HCT116 (cell line): ENCODE measurements around the gene BMF. TPM values are rescaled to one million over a fixed set of nuclear protein-coding genes. Genes with fewer than 3 reads are reported as not detected.

Source experiments
- ATAC-seq: fragments of 200-7000 bp; cut with Tn5 transposase; 2 replicates; pipeline ENCODE4 v1.9.1; 2020; ENCODE audit warnings: mild to moderate bottlenecking, moderate library complexity
- BruUV-seq: library from RNA; stranded (reverse); fragments of 400-500 nt; replicated peaks from 2 replicates; lab custom pipeline; 2021; lab: Mats Ljungman, UMichigan
- CTCF ChIA-PET: fragments of 300-600 bp; sonication (Branson Sonifier 250); formaldehyde crosslinking; loops from one replicate; lab custom pipeline; 2021; ENCODE audit warnings: antibody characterized with exemption; lab: Charles Lee
- POLR2A ChIA-PET: fragments of 300-600, 350-600 bp; sonication (Branson Sonifier 250); formaldehyde crosslinking; loops from one replicate; lab custom pipeline; 2021; ENCODE audit warnings: antibody characterized with exemption; lab: Charles Lee
- RAD21 ChIA-PET, 2 experiments: fragments of 300-600 bp; sonication (Branson Sonifier 250); formaldehyde crosslinking; loops; one replicate each; lab custom pipeline; 2023; ENCODE audit warnings: low total read pairs in 2 of 2; ENCODE audit not compliant: uncharacterized antibody in 2 of 2, unreplicated experiment in 2 of 2, low non-redundant PET in 1 of 2; lab: Charles Lee
- DNase-seq: peaks from one replicate; pipeline ENCODE4 v3.0.0-alpha.2; 2010; ENCODE audit warnings: low read depth, low spot score
- H2AFZ ChIP-seq: fragments of 200-600 bp; shearing (Covaris generic), sonication (generic); 2 replicates; pipeline ENCODE4 v1.6.1; 2017; ENCODE audit warnings: low read depth, mixed run types, mixed read lengths, antibody characterized with exemption, low read length; ENCODE audit not compliant: poor library complexity, severe bottlenecking
- H3K27ac ChIP-seq: 2 replicates; pipeline ENCODE4 v1.5.1; 2012; ENCODE audit warnings: low read depth, low read length
- H3K27me3 ChIP-seq: fragments of 200-600 bp; sonication (generic); 2 replicates; pipeline ENCODE4 v1.6.1; 2016; ENCODE audit warnings: mixed run types, low read length, mixed read lengths; ENCODE audit not compliant: insufficient read depth
- H3K36me3 ChIP-seq, 2 experiments: fragments of 200-500 bp in 1 of 2; fragments of 200-600 bp in 1 of 2; sonication (Bioruptor generic) in 1 of 2; sonication (generic) in 1 of 2; 2 replicates each; pipeline versions ENCODE4 v1.5.1 to v1.6.1; 2014 to 2016; ENCODE audit warnings: low read length in 2 of 2, inconsistent platforms in 1 of 2, mixed read lengths in 1 of 2, mixed run types in 1 of 2; ENCODE audit not compliant: insufficient read depth in 2 of 2, control insufficient read depth in 1 of 2
- H3K4me1 ChIP-seq, 2 experiments: fragments of 200-600 bp in 1 of 2; sonication (generic) in 1 of 2; 2 replicates each; pipeline versions ENCODE4 v1.5.1 to v1.6.1; 2012 to 2017; ENCODE audit warnings: low read length in 2 of 2, inconsistent platforms in 1 of 2, mild to moderate bottlenecking in 1 of 2, mixed read lengths in 1 of 2, mixed run types in 1 of 2, moderate library complexity in 1 of 2; ENCODE audit not compliant: insufficient read depth in 2 of 2, control insufficient read depth in 1 of 2
- H3K4me2 ChIP-seq: fragments of 200-600 bp; sonication (generic); 2 replicates; pipeline ENCODE4 v1.6.1; 2017; ENCODE audit warnings: mixed run types, low read length, mixed read lengths
- H3K4me3 ChIP-seq, 2 experiments: fragments of 200-600 bp in 1 of 2; sonication (generic) in 1 of 2; replicated peaks in 1 of 2; 2 replicates each; pipeline ENCODE4 v1.5.1; 2011 to 2016; ENCODE audit warnings: low read length in 2 of 2, control low read depth in 1 of 2, low read depth in 1 of 2, mild to moderate bottlenecking in 1 of 2, mixed read lengths in 1 of 2, mixed run types in 1 of 2
- H3K79me2 ChIP-seq: fragments of 200-600 bp; sonication (generic); 2 replicates; pipeline ENCODE4 v1.6.1; 2017; ENCODE audit warnings: mild to moderate bottlenecking, mixed run types, low read length, moderate library complexity, mixed read lengths; ENCODE audit not compliant: insufficient read depth
- H3K9ac ChIP-seq: fragments of 200-600 bp; sonication (generic); 2 replicates; pipeline ENCODE4 v1.6.1; 2016; ENCODE audit warnings: low read length, mixed read lengths
- H3K9me2 ChIP-seq: fragments of 200-600 bp; sonication (generic), shearing (Covaris generic); 2 replicates; pipeline ENCODE4 v1.6.1; 2017; ENCODE audit warnings: mixed run types, mild to moderate bottlenecking, moderate library complexity; ENCODE audit not compliant: insufficient read depth
- H3K9me3 ChIP-seq, 2 experiments: fragments of 200-500 bp in 1 of 2; fragments of 200-600 bp in 1 of 2; sonication (Bioruptor generic) in 1 of 2; sonication (generic) in 1 of 2; 2 replicates each; pipeline ENCODE4 v1.6.1; 2014 to 2017; ENCODE audit warnings: low read length in 2 of 2, mixed read lengths in 2 of 2, inconsistent platforms in 1 of 2, low read depth in 1 of 2, mild to moderate bottlenecking in 1 of 2, mixed run types in 1 of 2, moderate library complexity in 1 of 2; ENCODE audit not compliant: control insufficient read depth in 1 of 2, insufficient read depth in 1 of 2
- H4K20me1 ChIP-seq: fragments of 200-600 bp; sonication (generic), shearing (Covaris generic); 2 replicates; pipeline ENCODE4 v1.6.1; 2017; ENCODE audit warnings: mixed run types, mild to moderate bottlenecking, moderate library complexity; ENCODE audit not compliant: insufficient read depth
- CBX3 ChIP-seq: IDR thresholded peaks from 2 replicates; pipeline ENCODE4 v1.6.1; 2012; ENCODE audit warnings: low read depth
- CEBPB ChIP-seq: IDR thresholded peaks from 2 replicates; pipeline ENCODE4 v1.6.1; 2012; ENCODE audit warnings: low read depth
- EGR1 ChIP-seq: IDR thresholded peaks from 2 replicates; pipeline ENCODE4 v1.6.1; 2012; ENCODE audit warnings: low read depth
- ELF1 ChIP-seq: IDR thresholded peaks from 2 replicates; pipeline ENCODE4 v1.6.1; 2012; ENCODE audit warnings: low read depth, borderline replicate concordance
- EZH2phosphoT487 ChIP-seq: fragments of 200-600 bp; IDR thresholded peaks from 2 replicates; pipeline ENCODE4 v1.6.1; 2018; ENCODE audit warnings: antibody characterized with exemption, borderline replicate concordance
- JUND ChIP-seq: IDR thresholded peaks from 2 replicates; pipeline ENCODE4 v1.6.1; 2012
- RAD21 ChIP-seq: IDR thresholded peaks from 2 replicates; pipeline ENCODE4 v1.6.1; 2012; ENCODE audit warnings: low read depth, mild to moderate bottlenecking
- SIN3A ChIP-seq: IDR thresholded peaks from 2 replicates; pipeline ENCODE4 v1.6.1; 2012; ENCODE audit warnings: low read depth
- SP1 ChIP-seq: IDR thresholded peaks from 2 replicates; pipeline ENCODE4 v1.6.1; 2012; ENCODE audit warnings: low read depth
- SRF ChIP-seq: IDR thresholded peaks from 2 replicates; pipeline ENCODE4 v1.6.1; 2012; ENCODE audit warnings: low read depth
- intact Hi-C: fragments of 100-400 bp; cut with micrococcal nuclease; formaldehyde crosslinking; loops from 2 replicates; pipeline ENCODE4 v1.10.0; 2022
- total RNA-seq: library from RNA; stranded (reverse); gene quantifications from one replicate; pipeline ENCODE4 v1.2.1, GENCODE V29; 2021; ENCODE audit not compliant: unreplicated experiment
- TF ChIP-seq, protein P1 (sequence below): IDR thresholded peaks from 2 replicates; pipeline ENCODE4 v1.6.1; 2012
- TF ChIP-seq, protein P2 (sequence below): IDR thresholded peaks from 2 replicates; pipeline ENCODE4 v1.6.1; 2012
- TF ChIP-seq, protein P3 (sequence below): IDR thresholded peaks from 2 replicates; pipeline ENCODE4 v1.6.1; 2011; ENCODE audit warnings: mild to moderate bottlenecking, low read length, moderate library complexity; ENCODE audit not compliant: insufficient replicate concordance; ENCODE audit errors: extremely low read depth

The BMF gene
- total RNA-seq, 1 experiment from 2014 or later: 1.0 TPM

DNA sequence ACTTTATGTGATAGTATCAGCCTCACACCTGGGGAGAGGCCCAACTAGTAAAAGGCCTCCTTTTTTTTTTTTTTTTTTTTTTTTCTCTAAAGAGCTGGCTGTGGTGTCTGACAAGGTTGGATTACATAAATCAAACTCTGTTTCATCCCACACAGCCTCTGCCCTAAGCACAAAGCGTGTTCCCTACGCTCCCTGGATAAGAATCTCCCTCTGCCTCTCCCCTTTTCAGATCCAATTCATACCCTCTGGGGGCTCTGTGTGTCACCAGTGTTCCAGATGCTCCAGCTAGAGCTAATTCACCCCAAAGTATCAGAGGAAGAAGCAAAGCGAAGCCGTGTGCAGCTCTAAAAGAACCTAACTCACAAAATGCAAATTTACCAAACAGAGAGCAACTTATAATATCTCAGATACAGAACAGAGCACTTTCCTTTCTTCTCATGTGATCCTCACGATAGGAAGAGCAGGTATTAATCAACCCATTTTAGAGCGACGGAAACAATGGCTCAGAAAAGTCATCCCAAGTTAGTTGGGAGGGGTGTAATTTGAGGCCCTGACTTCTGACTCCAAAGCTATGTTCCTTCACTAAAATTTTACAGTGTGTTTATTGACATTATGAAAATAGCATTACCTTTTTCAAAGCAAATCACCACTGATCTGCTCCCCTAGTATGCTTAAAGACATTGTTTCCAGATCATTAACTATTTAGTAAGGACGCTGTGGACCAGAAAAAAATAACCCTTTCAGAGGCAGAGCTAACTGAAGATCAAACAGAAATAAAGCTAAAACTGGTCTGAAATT lies 12.4 kb downstream of the BMF start:
- CTCF ChIA-PET: interaction anchor here (1.7 to 4.4 kb wide), 2 partner anchors 8 to 12 kb away, joined by 6 to 25 read pairs; partner anchors contain the start of gene BMF
- intact Hi-C loops: no loop called here
- RAD21 ChIA-PET: no interaction called here
- BruUV-seq: no TSS peak
- Histone ChIP-seq H3K4me2 (no peak overlapping the region), H3K9ac (no peak overlapping the region), H3K9me2 (no peaks in the 10 kb centered on the region), H3K36me3 (no peaks in the 10 kb centered on the region), H3K9me3 (no peaks in the 10 kb centered on the region), H3K79me2 (no peaks in the 10 kb centered on the region), H3K4me1 (peaks cover 35 to 50% of the 10 kb centered on the region in 2 experiments), H3K27me3 (no peaks in the 10 kb centered on the region), H4K20me1 (no peaks in the 10 kb centered on the region), H3K27ac (no peak overlapping the region), H2AFZ (no peak overlapping the region), H3K4me3 (no peak overlapping the region)
- POLR2A ChIA-PET: no interaction called here
- TF ChIP-seq, protein P1, sequence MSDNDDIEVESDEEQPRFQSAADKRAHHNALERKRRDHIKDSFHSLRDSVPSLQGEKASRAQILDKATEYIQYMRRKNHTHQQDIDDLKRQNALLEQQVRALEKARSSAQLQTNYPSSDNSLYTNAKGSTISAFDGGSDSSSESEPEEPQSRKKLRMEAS: no peak
- no peak for TF ChIP-seq CBX3
- TF ChIP-seq ELF1: no peak
- TF ChIP-seq RAD21: no peak
- TF ChIP-seq, protein P2, sequence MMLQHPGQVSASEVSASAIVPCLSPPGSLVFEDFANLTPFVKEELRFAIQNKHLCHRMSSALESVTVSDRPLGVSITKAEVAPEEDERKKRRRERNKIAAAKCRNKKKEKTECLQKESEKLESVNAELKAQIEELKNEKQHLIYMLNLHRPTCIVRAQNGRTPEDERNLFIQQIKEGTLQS: no peak
- no peak for TF ChIP-seq SP1
- TF ChIP-seq SRF: no peak
- no peak for TF ChIP-seq EZH2phosphoT487
- TF ChIP-seq, protein P3, sequence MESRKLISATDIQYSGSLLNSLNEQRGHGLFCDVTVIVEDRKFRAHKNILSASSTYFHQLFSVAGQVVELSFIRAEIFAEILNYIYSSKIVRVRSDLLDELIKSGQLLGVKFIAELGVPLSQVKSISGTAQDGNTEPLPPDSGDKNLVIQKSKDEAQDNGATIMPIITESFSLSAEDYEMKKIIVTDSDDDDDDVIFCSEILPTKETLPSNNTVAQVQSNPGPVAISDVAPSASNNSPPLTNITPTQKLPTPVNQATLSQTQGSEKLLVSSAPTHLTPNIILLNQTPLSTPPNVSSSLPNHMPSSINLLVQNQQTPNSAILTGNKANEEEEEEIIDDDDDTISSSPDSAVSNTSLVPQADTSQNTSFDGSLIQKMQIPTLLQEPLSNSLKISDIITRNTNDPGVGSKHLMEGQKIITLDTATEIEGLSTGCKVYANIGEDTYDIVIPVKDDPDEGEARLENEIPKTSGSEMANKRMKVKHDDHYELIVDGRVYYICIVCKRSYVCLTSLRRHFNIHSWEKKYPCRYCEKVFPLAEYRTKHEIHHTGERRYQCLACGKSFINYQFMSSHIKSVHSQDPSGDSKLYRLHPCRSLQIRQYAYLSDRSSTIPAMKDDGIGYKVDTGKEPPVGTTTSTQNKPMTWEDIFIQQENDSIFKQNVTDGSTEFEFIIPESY: no peak
- no peak for TF ChIP-seq JUND
- TF ChIP-seq CEBPB: no peak
- TF ChIP-seq SIN3A: no peak
- TF ChIP-seq EGR1: no peak
- no peak for DNase-seq
- no peak for ATAC-seq
